Breast epithelium (tissue), 3 donors: ENCODE results near the gene FIBCD1.

ENCODE experiments used
- CTCF ChIP-seq, 3 donors: fragments of 450-650 bp; IDR thresholded peaks; one replicate each; pipeline ENCODE4 v1.5.1; 2016 to 2017; ENCODE audit warnings: antibody characterized with exemption in 3 of 3, mild to moderate bottlenecking in 3 of 3, moderate library complexity in 3 of 3
- POLR2A ChIP-seq: fragments of 450-650 bp; IDR thresholded peaks from one replicate; pipeline ENCODE4 v1.6.1; 2016; ENCODE audit warnings: antibody characterized with exemption, mild to moderate bottlenecking, moderate library complexity
- POLR2AphosphoS5 ChIP-seq, 3 donors: sonication (generic); formaldehyde crosslinking; IDR thresholded peaks; one replicate each; pipeline ENCODE4 v1.6.1; 2017; ENCODE audit warnings: antibody characterized with exemption in 3 of 3

- TF ChIP-seq CTCF (IDR thresholded peaks at IDR 0.05) (no peak), POLR2AphosphoS5 (IDR thresholded peaks at IDR 0.05) (no peak), POLR2A (no peak)
Measured at GRCh38 chr9:130986356-130986965, 47.4 kb upstream of the FIBCD1 start.
